Activated T-cell treated with anti-CD3 and anti-CD28 coated beads, Interleukin-2, amount 50 U/mL, for 1 hour (primary cell): ENCODE measurements around the gene LAD1.

Experiments
- DNase-seq: peaks from one replicate; pipeline ENCODE4 v3.0.0-alpha.2; 2020

The LAD1 gene

DNA sequence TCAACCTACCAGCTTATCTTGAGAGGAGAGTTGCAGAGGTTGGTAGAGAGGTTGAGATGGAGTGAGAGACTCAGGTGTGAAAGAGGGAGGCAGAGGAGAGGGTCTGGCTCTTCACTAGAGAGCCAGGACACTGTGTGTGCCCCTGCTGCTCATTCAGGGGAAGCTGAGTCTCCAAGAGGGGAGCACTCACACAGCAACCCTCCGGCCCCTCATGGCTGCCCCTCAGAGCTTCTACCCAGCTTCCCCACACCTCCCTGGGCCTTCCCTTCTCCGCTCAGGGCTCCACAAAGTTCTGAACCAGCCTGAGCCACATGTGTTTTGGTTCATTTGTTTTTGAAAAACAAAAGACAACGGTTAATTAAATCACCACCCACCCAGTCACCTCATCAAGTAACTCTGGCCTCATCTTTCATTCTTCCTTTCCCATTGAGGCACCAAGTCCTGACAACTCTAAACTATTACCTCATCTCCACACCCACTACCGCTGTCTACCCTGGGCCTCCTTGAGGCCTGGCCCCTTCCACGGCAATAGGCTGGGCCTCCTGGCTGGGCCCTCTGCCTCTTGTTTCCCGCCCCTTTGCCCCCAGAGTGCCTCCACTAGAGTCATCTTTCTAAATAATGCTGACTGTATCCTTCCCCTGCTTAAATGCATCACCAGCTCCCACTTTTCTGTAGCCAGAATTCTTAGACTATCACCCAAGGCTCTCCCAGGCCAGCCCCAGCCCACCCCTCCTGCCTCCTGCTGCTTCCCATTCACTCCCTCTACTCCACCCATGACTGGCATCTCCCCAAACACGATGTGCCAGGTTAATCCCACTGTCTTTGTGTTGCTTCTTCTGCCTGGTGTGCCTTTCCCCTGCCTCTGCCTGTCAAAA, 54.7 kb downstream of the LAD1 start:
- DNase-seq = no peak

- no peak for DNase-seq
Measured at GRCh38 chr1:201341377-201341776, 57.7 kb downstream of the LAD1 start.

- DNase-seq = no peak
Measured at GRCh38 chr1:201336711-201337450, 62.2 kb downstream of the LAD1 start.

DNA sequence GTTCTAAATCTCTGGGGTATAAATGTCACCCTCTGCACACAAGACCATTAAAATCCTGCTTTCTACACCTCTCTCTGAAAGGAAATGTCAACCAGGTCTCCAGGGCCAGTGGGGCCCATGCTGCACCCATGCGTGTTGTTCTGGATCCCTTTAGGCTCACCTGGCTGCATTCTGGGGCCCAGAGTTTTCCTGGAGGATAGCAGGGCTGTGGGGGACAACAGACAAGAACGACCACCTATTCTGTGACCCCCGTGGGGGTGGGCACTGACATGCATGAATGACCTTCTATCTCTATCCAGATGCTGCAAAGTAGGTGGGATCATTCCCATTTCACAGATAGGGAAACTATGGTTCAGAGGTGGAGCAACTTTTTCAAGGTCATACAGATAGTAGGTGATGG, 63.2 kb downstream of the LAD1 start:
- DNase-seq = no peak

DNA sequence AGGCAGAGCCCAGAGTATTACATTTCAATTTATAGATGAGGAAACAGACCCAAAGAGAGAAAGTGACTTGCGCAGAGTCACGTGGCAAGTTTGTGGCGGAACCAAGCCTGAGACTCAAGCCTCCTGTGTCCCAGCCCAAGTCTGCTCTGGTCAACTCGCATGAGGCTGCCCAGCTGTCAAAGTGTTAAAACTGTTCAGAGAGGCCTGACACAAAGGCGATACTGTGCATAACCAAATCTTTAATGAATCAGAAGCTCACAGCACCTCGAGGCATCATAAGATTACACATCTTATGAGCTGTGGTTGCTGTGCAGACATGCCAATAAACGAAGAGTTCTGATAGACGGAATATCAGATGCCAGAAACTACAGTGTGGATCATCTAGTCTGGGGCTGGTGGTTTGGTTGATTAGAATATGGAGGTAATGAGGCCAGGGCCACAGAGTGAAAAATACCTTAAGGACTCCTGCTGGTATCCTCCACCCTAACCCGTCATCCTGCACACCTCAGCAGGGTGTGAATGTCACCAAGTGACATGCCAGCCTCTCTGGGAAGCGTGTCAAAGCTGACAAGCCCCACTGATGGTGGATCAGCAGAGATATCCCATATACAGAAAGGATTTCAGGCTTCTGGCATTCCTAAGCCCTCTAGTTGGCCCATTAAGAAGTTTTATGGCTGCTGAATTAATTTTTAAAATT, 63.8 kb downstream of the LAD1 start:
- DNase-seq = no peak

- no peak for DNase-seq
Measured at GRCh38 chr1:201334325-201335173, 64.6 kb downstream of the LAD1 start.

- DNase-seq = no peak
Measured at GRCh38 chr1:201332616-201333335, 66.3 kb downstream of the LAD1 start.

DNA sequence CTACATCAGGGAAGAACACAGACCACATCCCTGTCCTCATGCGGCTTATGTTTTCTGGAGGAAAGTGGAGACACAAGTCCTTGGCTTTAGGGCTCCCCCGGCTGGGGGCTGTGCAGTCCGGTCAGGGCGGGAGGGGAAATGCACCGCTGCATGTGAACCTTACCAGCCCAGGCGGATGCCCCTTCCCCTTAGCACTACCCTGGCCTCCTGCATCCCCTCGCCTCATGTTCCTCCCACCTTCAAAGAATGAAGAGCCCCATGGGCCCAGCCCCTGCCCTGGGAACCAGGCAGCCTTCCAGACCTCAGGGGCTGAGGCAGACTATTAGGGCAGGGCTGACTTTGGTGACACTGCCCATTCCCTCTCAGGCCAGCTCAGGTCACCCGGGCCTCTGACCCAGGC, 67.1 kb downstream of the LAD1 start:
- DNase-seq = no peak

DNA sequence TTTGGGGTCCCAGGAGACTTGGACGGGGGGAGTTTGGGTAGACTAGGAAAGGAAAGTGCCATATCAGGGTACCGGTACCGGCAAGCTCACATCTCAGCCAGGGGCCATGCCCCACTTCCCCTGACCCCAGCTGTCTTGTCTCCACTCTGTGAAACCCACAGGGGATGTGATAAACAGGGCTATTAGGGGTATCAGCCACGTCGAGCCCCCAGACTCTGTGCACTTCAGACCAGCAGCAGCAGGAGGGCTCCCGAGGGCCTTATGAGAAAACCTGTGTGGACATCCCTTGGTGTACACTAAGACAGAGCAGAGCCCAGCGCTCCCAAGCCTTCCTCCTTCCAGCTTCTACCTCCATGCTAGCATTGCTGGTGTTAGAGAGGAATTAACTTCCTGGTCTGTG, 68.0 kb downstream of the LAD1 start:
- DNase-seq = no peak
